ENCODE data around the gene MYL4.

Gene MYL4

DNA sequence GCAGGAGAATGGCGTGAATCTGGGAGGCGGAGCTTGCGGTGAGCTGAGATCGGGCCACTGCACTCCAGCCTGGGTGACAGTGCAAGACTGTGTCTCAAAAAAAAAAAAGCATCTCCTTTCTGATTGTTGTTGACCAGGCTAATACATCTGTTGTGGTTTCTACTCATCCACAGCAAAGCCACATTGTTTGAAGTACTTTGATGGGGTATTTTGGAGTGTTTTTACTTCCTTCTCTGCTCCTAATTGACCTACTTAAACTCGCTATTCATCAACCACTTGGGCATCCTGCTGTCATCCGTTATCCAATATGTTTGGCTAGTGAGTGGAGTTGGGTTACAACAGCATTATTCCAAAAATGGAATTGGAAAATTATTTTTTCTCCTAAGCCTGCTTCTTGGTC, 16.6 kb upstream of the MYL4 start:
- peaks cover 24% of the 10 kb centered on the region for H3K4me1 ChIP-seq (ENCODE audit: insufficient read depth, low read length, severe bottlenecking)
- 0 out of 2 replicates have a peak overlapping the region, but pooled peaks have one; percentile 10 for H2AFZ ChIP-seq (ENCODE audit: low read length)
- H3K4me3 ChIP-seq (ENCODE audit: low read depth, low read length, poor library complexity, severe bottlenecking), result no peak overlapping the region
- H3K9me3 ChIP-seq (ENCODE audit: low read length), result peaks cover 12% of the 10 kb centered on the region
- 0 out of 2 replicates have a peak overlapping the region, but pooled peaks have one; percentile 14 for H3K4me2 ChIP-seq (ENCODE audit: low read length)
- TF ChIP-seq, protein P1, sequence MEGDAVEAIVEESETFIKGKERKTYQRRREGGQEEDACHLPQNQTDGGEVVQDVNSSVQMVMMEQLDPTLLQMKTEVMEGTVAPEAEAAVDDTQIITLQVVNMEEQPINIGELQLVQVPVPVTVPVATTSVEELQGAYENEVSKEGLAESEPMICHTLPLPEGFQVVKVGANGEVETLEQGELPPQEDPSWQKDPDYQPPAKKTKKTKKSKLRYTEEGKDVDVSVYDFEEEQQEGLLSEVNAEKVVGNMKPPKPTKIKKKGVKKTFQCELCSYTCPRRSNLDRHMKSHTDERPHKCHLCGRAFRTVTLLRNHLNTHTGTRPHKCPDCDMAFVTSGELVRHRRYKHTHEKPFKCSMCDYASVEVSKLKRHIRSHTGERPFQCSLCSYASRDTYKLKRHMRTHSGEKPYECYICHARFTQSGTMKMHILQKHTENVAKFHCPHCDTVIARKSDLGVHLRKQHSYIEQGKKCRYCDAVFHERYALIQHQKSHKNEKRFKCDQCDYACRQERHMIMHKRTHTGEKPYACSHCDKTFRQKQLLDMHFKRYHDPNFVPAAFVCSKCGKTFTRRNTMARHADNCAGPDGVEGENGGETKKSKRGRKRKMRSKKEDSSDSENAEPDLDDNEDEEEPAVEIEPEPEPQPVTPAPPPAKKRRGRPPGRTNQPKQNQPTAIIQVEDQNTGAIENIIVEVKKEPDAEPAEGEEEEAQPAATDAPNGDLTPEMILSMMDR (IDR thresholded peaks at IDR 0.05; ENCODE audit: low read length), result no peak
- no peak for TF ChIP-seq EZH2 (IDR thresholded peaks at IDR 0.05; ENCODE audit: borderline replicate concordance, low read length)
- no peaks in the 10 kb centered on the region for H4K20me1 ChIP-seq (ENCODE audit: insufficient read depth, low read length)
- H3K79me2 ChIP-seq (ENCODE audit: insufficient read depth, low read length), result peaks cover 13% of the 10 kb centered on the region
- H3K27ac ChIP-seq (ENCODE audit: low read depth, low read length, poor library complexity, severe bottlenecking), result peak overlapping the region; percentile 92
- H3K9me2 ChIP-seq (ENCODE audit: low read depth, low read length), result no peaks in the 10 kb centered on the region
- H3F3A ChIP-seq (ENCODE audit: insufficient read depth, low read length), result 0 out of 2 replicates have a peak, but pooled peaks cover 4% of the 10 kb centered on the region
- peaks cover 8% of the 10 kb centered on the region for H3K36me3 ChIP-seq (ENCODE audit: insufficient read depth, low read length)
- no peaks in the 10 kb centered on the region for H3K27me3 ChIP-seq (ENCODE audit: insufficient read depth, low read length)
- H3K9ac ChIP-seq (ENCODE audit: low read length), result no peak overlapping the region

DNA sequence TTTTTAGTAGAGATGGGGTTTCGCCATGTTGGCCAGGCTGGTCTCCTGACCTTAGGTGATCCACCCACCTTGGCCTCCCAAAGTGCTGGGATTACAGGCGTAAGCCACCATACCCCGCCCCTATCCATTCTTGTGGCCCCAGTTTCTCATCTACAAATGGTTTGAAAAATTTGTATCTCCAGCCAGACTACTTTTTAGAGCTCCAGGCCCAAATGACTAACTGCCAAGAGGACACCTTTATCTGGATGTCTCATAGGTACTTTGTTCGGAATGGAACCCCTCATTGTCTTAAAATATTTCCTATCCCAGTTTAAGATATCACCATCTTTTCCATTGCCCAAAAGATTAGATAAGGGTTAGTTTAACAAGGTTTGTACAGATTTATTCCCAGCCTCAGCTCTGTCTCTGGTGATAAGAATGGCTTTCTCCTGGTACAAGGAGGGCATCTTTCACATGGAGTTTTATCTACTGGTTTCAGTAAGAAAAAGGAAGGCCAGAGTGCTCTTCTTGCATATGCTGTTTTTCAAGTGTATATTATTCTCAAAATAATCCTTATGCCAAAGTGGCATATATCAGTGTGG, 15.1 kb upstream of the MYL4 start:
- Histone ChIP-seq H3K9me2 (ENCODE audit: low read depth, low read length) (no peaks in the 10 kb centered on the region), H3K79me2 (ENCODE audit: insufficient read depth, low read length) (no peaks in the 10 kb centered on the region), H4K20me1 (ENCODE audit: insufficient read depth, low read length) (no peaks in the 10 kb centered on the region), H3K9ac (ENCODE audit: low read length) (no peak overlapping the region), H3K27ac (ENCODE audit: low read depth, low read length, poor library complexity, severe bottlenecking) (no peak overlapping the region), H3K27me3 (ENCODE audit: insufficient read depth, low read length) (no peaks in the 10 kb centered on the region), H3K4me2 (ENCODE audit: low read length) (no peak overlapping the region), H3K4me3 (ENCODE audit: low read depth, low read length, poor library complexity, severe bottlenecking) (no peak overlapping the region), H3K4me1 (ENCODE audit: insufficient read depth, low read length, severe bottlenecking) (peaks cover 23% of the 10 kb centered on the region), H3K36me3 (ENCODE audit: insufficient read depth, low read length) (no peaks in the 10 kb centered on the region), H3F3A (ENCODE audit: insufficient read depth, low read length) (0 out of 2 replicates have a peak, but pooled peaks cover 4% of the 10 kb centered on the region), H2AFZ (ENCODE audit: low read length) (no peak overlapping the region), H3K9me3 (ENCODE audit: low read length) (peaks cover 12% of the 10 kb centered on the region)
- no peak for TF ChIP-seq EZH2 (IDR thresholded peaks at IDR 0.05; ENCODE audit: borderline replicate concordance, low read length)
- TF ChIP-seq, protein P1 (IDR thresholded peaks at IDR 0.05; ENCODE audit: low read length), result no peak

- H3K9ac ChIP-seq (ENCODE audit: low read length), result no peak overlapping the region
- no peaks in the 10 kb centered on the region for H3K79me2 ChIP-seq (ENCODE audit: insufficient read depth, low read length)
- H3K9me3 ChIP-seq (ENCODE audit: low read length), result peaks cover 7% of the 10 kb centered on the region
- TF ChIP-seq, protein P1 (IDR thresholded peaks at IDR 0.05; ENCODE audit: low read length), result no peak
- TF ChIP-seq EZH2 (IDR thresholded peaks at IDR 0.05; ENCODE audit: borderline replicate concordance, low read length), result no peak
- no peak overlapping the region for H3K4me3 ChIP-seq (ENCODE audit: low read depth, low read length, poor library complexity, severe bottlenecking)
- H3K27me3 ChIP-seq (ENCODE audit: insufficient read depth, low read length), result no peaks in the 10 kb centered on the region
- H2AFZ ChIP-seq (ENCODE audit: low read length), result no peak overlapping the region
- no peak overlapping the region for H3K4me2 ChIP-seq (ENCODE audit: low read length)
- peaks cover 26% of the 10 kb centered on the region for H3K4me1 ChIP-seq (ENCODE audit: insufficient read depth, low read length, severe bottlenecking)
- H3K27ac ChIP-seq (ENCODE audit: low read depth, low read length, poor library complexity, severe bottlenecking), result peak overlapping the region; percentile 0
- H3K36me3 ChIP-seq (ENCODE audit: insufficient read depth, low read length), result no peaks in the 10 kb centered on the region
- no peaks in the 10 kb centered on the region for H4K20me1 ChIP-seq (ENCODE audit: insufficient read depth, low read length)
- no peaks in the 10 kb centered on the region for H3K9me2 ChIP-seq (ENCODE audit: low read depth, low read length)
- H3F3A ChIP-seq (ENCODE audit: insufficient read depth, low read length), result 0 out of 2 replicates have a peak, but pooled peaks cover 1% of the 10 kb centered on the region
Observed at GRCh38 chr17:47197821-47198220, 11.3 kb upstream of the MYL4 start.
